ENCODE measurements around the gene N4BP3. TPM values are rescaled to one million over a fixed set of nuclear protein-coding genes. Genes with fewer than 3 reads are reported as not detected.

N4BP3 gene
- total and polyA plus RNA-seq, 2 experiments from 2014 or later = 9.8 to 58.2 TPM

GRCh38 chr5:178093134-178093533 is 20.2 kb upstream of the N4BP3 start:
- Histone ChIP-seq H4K20me1 (replicated peaks; ENCODE audit: insufficient read depth) (no peaks in the 10 kb centered on the region), H2AFZ (no peak overlapping the region), H3K36me3 (ENCODE audit: insufficient read depth) (no peaks in the 10 kb centered on the region), H3K4me3 (no peak overlapping the region), H3K27me3 (ENCODE audit: insufficient read depth) (no peaks in the 10 kb centered on the region), H3K27ac (ENCODE audit: low read depth) (no peak overlapping the region), H3F3A (replicated peaks; ENCODE audit: low read depth) (0 out of 2 replicates have a peak, but pooled peaks cover 3% of the 10 kb centered on the region), H3K4me2 (no peak overlapping the region), H3K79me2 (replicated peaks; ENCODE audit: insufficient read depth) (no peaks in the 10 kb centered on the region), H3K4me1 (ENCODE audit: insufficient read depth) (no peaks in the 10 kb centered on the region), H3K9me2 (ENCODE audit: insufficient read depth) (no peaks in the 10 kb centered on the region)
- H3K9me3 Mint-ChIP-seq = peaks cover 22% of the 10 kb centered on the region
- no peaks in the 10 kb centered on the region for H3K4me1 Mint-ChIP-seq
- DNase-seq (ENCODE audit: low spot score) (no peak), ATAC-seq (no peak)
- TF ChIP-seq ETS1 (IDR thresholded peaks at IDR 0.05) = no peak
- TF ChIP-seq JUNB (IDR thresholded peaks at IDR 0.05; ENCODE audit: unreplicated experiment) = no peak
- no peak for TF ChIP-seq ZNF462 (CRISPR knock-in tag; IDR thresholded peaks at IDR 0.05)
- peaks cover 7% of the 10 kb centered on the region for H3K27me3 Mint-ChIP-seq (ENCODE audit: insufficient read depth, low read depth, poor library complexity)
- peaks cover 9% of the 10 kb centered on the region for H3K36me3 Mint-ChIP-seq (ENCODE audit: low read depth)
- no peak overlapping the region for H3K27ac Mint-ChIP-seq
- no peak overlapping the region for H3K4me3 Mint-ChIP-seq

GRCh38 chr5:178094345-178094744 is 19.0 kb upstream of the N4BP3 start:
- peaks cover 9% of the 10 kb centered on the region for H3K36me3 Mint-ChIP-seq (ENCODE audit: low read depth)
- no peaks in the 10 kb centered on the region for H3K36me3 ChIP-seq (ENCODE audit: insufficient read depth)
- 0 out of 2 replicates have a peak, but pooled peaks cover 3% of the 10 kb centered on the region for H3F3A ChIP-seq (replicated peaks; ENCODE audit: low read depth)
- H3K4me3 ChIP-seq = no peak overlapping the region
- 0 out of 3 replicates have a peak, but pooled peaks cover 3% of the 10 kb centered on the region for H3K4me1 Mint-ChIP-seq
- H3K79me2 ChIP-seq (replicated peaks; ENCODE audit: insufficient read depth) = no peaks in the 10 kb centered on the region
- H3K4me3 Mint-ChIP-seq = no peak overlapping the region
- no peaks in the 10 kb centered on the region for H4K20me1 ChIP-seq (replicated peaks; ENCODE audit: insufficient read depth)
- peaks cover 7% of the 10 kb centered on the region for H3K27me3 Mint-ChIP-seq (ENCODE audit: insufficient read depth, low read depth, poor library complexity)
- no peaks in the 10 kb centered on the region for H3K4me1 ChIP-seq (ENCODE audit: insufficient read depth)
- peaks cover 22% of the 10 kb centered on the region for H3K9me3 Mint-ChIP-seq
- H3K9me2 ChIP-seq (ENCODE audit: insufficient read depth) = no peaks in the 10 kb centered on the region
- H3K27me3 ChIP-seq (ENCODE audit: insufficient read depth) = no peaks in the 10 kb centered on the region
- no peak overlapping the region for H3K27ac Mint-ChIP-seq
- H3K27ac ChIP-seq (ENCODE audit: low read depth) = no peak overlapping the region
- no peak overlapping the region for H3K4me2 ChIP-seq
- no peak overlapping the region for H2AFZ ChIP-seq
- DNase-seq (ENCODE audit: low spot score) (no peak), ATAC-seq (no peak)
- TF ChIP-seq POLR2AphosphoS5 (IDR thresholded peaks at IDR 0.05; ENCODE audit: low read depth) (no peak), EZH2phosphoT487 (IDR thresholded peaks at IDR 0.05; ENCODE audit: unreplicated experiment) (no peak), STAT1 (IDR thresholded peaks at IDR 0.05; ENCODE audit: unreplicated experiment) (no peak), CTCF (conservative IDR thresholded peaks at IDR 0.05; ENCODE audit: low read depth in 2 of 2) (no peak), EZH2 (IDR thresholded peaks at IDR 0.05; ENCODE audit: low read depth, unreplicated experiment) (no peak), REST (IDR thresholded peaks at IDR 0.05; ENCODE audit: unreplicated experiment) (no peak), ZNF114 (CRISPR knock-in tag; IDR thresholded peaks at IDR 0.05) (no peak)
